CD4-positive, alpha-beta memory T cell (primary cell): ENCODE data around the gene GADD45A. TPM values are rescaled to one million over a fixed set of nuclear protein-coding genes. Genes with fewer than 3 reads are reported as not detected.

Experiments used
- CTCF ChIA-PET: fragments of 350-600 bp; sonication (Branson Sonifier 250); formaldehyde crosslinking; loops from one replicate; lab custom pipeline; 2021; ENCODE audit warnings: inconsistent platforms; ENCODE audit not compliant: partially characterized antibody; lab: Charles Lee
- POLR2A ChIA-PET: fragments of 350-600 bp; sonication (Branson Sonifier 250); formaldehyde crosslinking; loops from one replicate; lab custom pipeline; 2021; ENCODE audit not compliant: partially characterized antibody; lab: Charles Lee
- DNase-seq, 5 donors: peaks; one replicate each; pipeline versions ENCODE4 v3.0.0 to v3.0.0-alpha.2; 2020 to 2022; ENCODE audit warnings: mixed read lengths in 1 of 5
- H3K27ac ChIP-seq: one replicate; pipeline ENCODE4 v1.7.0; 2013; ENCODE audit warnings: low read depth, low read length
- H3K27me3 ChIP-seq: 2 replicates; pipeline ENCODE4 v1.7.0; 2013; ENCODE audit warnings: mild to moderate bottlenecking, low read length, moderate library complexity; ENCODE audit not compliant: insufficient read depth
- H3K36me3 ChIP-seq: 2 replicates; pipeline ENCODE4 v1.7.0; 2013; ENCODE audit warnings: mild to moderate bottlenecking, low read length, moderate library complexity; ENCODE audit not compliant: insufficient read depth
- H3K4me1 ChIP-seq: 2 replicates; pipeline ENCODE4 v1.7.0; 2013; ENCODE audit warnings: mild to moderate bottlenecking, low read length, moderate library complexity; ENCODE audit not compliant: insufficient read depth
- H3K4me3 ChIP-seq, 2 donors: one replicate each; pipeline ENCODE4 v1.7.0; 2013; ENCODE audit warnings: low read length in 2 of 2, mild to moderate bottlenecking in 1 of 2
- H3K9me3 ChIP-seq, 2 donors: one replicate each; pipeline ENCODE4 v1.7.0; 2013; ENCODE audit warnings: low read length in 2 of 2, control low read depth in 1 of 2; ENCODE audit not compliant: control insufficient read depth in 1 of 2
- H3K27ac Mint-ChIP-seq, 7 donors: one replicate each; pipeline ENCODE4 v1.8.0; 2020 to 2021; ENCODE audit warnings: mixed read lengths in 7 of 7, mild to moderate bottlenecking in 6 of 7, inconsistent platforms in 3 of 7, moderate library complexity in 3 of 7
- H3K27me3 Mint-ChIP-seq, 2 donors: one replicate each; pipeline ENCODE4 v1.8.0; 2020 to 2021; ENCODE audit warnings: mixed read lengths in 2 of 2
- H3K36me3 Mint-ChIP-seq, 2 donors: one replicate each; pipeline ENCODE4 v1.8.0; 2020 to 2021; ENCODE audit warnings: mixed read lengths in 2 of 2, inconsistent platforms in 1 of 2, mild to moderate bottlenecking in 1 of 2
- H3K4me1 Mint-ChIP-seq, 4 donors: one replicate each; pipeline ENCODE4 v1.8.0; 2020 to 2021; ENCODE audit warnings: mixed read lengths in 4 of 4, mild to moderate bottlenecking in 1 of 4
- H3K4me3 Mint-ChIP-seq, 8 donors: one replicate each; pipeline ENCODE4 v1.8.0; 2020 to 2021; ENCODE audit warnings: mixed read lengths in 8 of 8, mild to moderate bottlenecking in 7 of 8, moderate library complexity in 6 of 8, inconsistent platforms in 3 of 8
- H3K9me3 Mint-ChIP-seq, 8 donors: one replicate each; pipeline ENCODE4 v1.8.0; 2020 to 2021; ENCODE audit warnings: mixed read lengths in 8 of 8, mild to moderate bottlenecking in 5 of 8, inconsistent platforms in 3 of 8, moderate library complexity in 1 of 8
- intact Hi-C: fragments of 100-400 bp; cut with micrococcal nuclease; formaldehyde crosslinking; loops from one replicate; pipeline ENCODE4 v1.15.1; 2023
- polyA plus RNA-seq, 2 donors: library from polyadenylated mRNA; unstranded; fragments of 300-500 nt; fragmentation: Illumina TruSeq; gene quantifications; one replicate each; pipeline ENCODE4 v1.2.3, GENCODE V29; 2021
- total RNA-seq, 2 experiments: library from RNA; stranded (reverse); gene quantifications; one replicate each; pipeline ENCODE4 v1.2.3, GENCODE V29; 2021

The GADD45A gene
- total and polyA plus RNA-seq, 4 experiments from 2014 or later: 6.4 to 26.8 (median 23.3) TPM

GRCh38 chr1:67683766-67684525 is 1.1 kb upstream of the GADD45A start:
- H3K36me3 ChIP-seq: no peaks in the 10 kb centered on the region
- peak overlapping the region; percentile 57 to 69 for H3K4me3 ChIP-seq
- CTCF ChIA-PET: interaction anchor here (1.4 to 5.0 kb wide), 5 partner anchors 10 to 123 kb away, joined by 3 to 46 read pairs (median 8); no protein-coding TSS in a partner anchor
- Mint-ChIP-seq H3K9me3 (no peaks in the 10 kb centered on the region), H3K4me1 (peaks cover 11 to 24% (median 18%) of the 10 kb centered on the region in 4 donors), H3K4me3 (peak overlapping the region; percentile 96 to 99 (median 98)), H3K27ac (peak overlapping the region; percentile 62 to 96 (median 73)), H3K36me3 (peaks cover 4 to 14% of the 10 kb centered on the region in 2 donors), H3K27me3 (no peaks in the 10 kb centered on the region)
- no peak overlapping the region for H3K27ac ChIP-seq
- no peaks in the 10 kb centered on the region for H3K9me3 ChIP-seq
- POLR2A ChIA-PET: interaction anchor here (1.1 to 4.4 kb wide), 7 partner anchors 9 to 759 kb away, joined by 3 to 49 read pairs (median 19); partner anchors contain the start of genes DNAI4, MIER1, SERBP1 and SLC35D1
- DNase-seq: peak in 1 of 5 donors; percentile 1
- H3K4me1 ChIP-seq: peaks cover 19% of the 10 kb centered on the region
- intact Hi-C loops: loop anchor here (2.0 kb wide), 1 partner anchor 753 kb away; no protein-coding TSS in a partner anchor
- no peaks in the 10 kb centered on the region for H3K27me3 ChIP-seq

GRCh38 chr1:67684526-67685066 is 405 bp upstream of the GADD45A start:
- Histone ChIP-seq H3K9me3 (no peaks in the 10 kb centered on the region), H3K27me3 (no peaks in the 10 kb centered on the region), H3K27ac (no peak overlapping the region), H3K4me3 (peak overlapping the region; percentile 57 to 69), H3K36me3 (no peaks in the 10 kb centered on the region), H3K4me1 (peaks cover 19% of the 10 kb centered on the region)
- H3K27me3 Mint-ChIP-seq: no peaks in the 10 kb centered on the region
- peak overlapping the region; percentile 96 to 99 (median 98) for H3K4me3 Mint-ChIP-seq
- POLR2A ChIA-PET: interaction anchor here (1.0 to 4.4 kb wide), 14 partner anchors 10 to 1337 kb away, joined by 3 to 49 read pairs (median 6); partner anchors contain the start of genes DNAI4, MIER1, SERBP1 and SLC35D1
- intact Hi-C loops: loop anchor here (1.0 to 2.0 kb wide), 4 partner anchors 10 to 754 kb away; partner anchors contain the start of gene SERBP1
- H3K4me1 Mint-ChIP-seq: peaks cover 11 to 24% (median 18%) of the 10 kb centered on the region in 4 donors
- peaks cover 4 to 14% of the 10 kb centered on the region in 2 donors for H3K36me3 Mint-ChIP-seq
- no peaks in the 10 kb centered on the region for H3K9me3 Mint-ChIP-seq
- H3K27ac Mint-ChIP-seq: peak overlapping the region; percentile 88 to 97 (median 96)
- CTCF ChIA-PET: interaction anchor here (0.9 to 5.0 kb wide), 9 partner anchors 10 to 123 kb away, joined by 3 to 46 read pairs (median 4); no protein-coding TSS in a partner anchor
- DNase-seq: peak in 1 of 5 donors; percentile 8

- Mint-ChIP-seq H3K36me3 (peaks cover 4 to 14% of the 10 kb centered on the region in 2 donors), H3K9me3 (no peaks in the 10 kb centered on the region), H3K27ac (peak overlapping the region; percentile 78 to 97 (median 96)), H3K4me1 (peaks cover 11 to 24% (median 18%) of the 10 kb centered on the region in 4 donors), H3K27me3 (no peaks in the 10 kb centered on the region), H3K4me3 (peak overlapping the region; percentile 96 to 99 (median 98))
- intact Hi-C loops: loop anchor here (1.0 to 2.0 kb wide), 5 partner anchors 11 to 755 kb away; partner anchors contain the start of gene SERBP1
- peak; percentile 50 to 73 (median 53) for DNase-seq
- Histone ChIP-seq H3K9me3 (no peaks in the 10 kb centered on the region), H3K4me1 (peaks cover 19% of the 10 kb centered on the region), H3K36me3 (no peaks in the 10 kb centered on the region), H3K4me3 (peak overlapping the region; percentile 69 to 81), H3K27me3 (no peaks in the 10 kb centered on the region), H3K27ac (peak overlapping the region; percentile 60)
- ChIA-PET CTCF (interaction anchor here (0.8 to 5.0 kb wide), 11 partner anchors 8 to 124 kb away, joined by 3 to 46 read pairs (median 4); no protein-coding TSS in a partner anchor), POLR2A (interaction anchor here (0.5 to 4.4 kb wide), 18 partner anchors 9 to 1338 kb away, joined by 3 to 49 read pairs (median 5); partner anchors contain the start of genes DNAI4, MIER1, SERBP1 and SLC35D1)
Measured at GRCh38 chr1:67685558-67686266, 711 bp downstream of the GADD45A start.

GRCh38 chr1:67686267-67687197 is 1.5 kb downstream of the GADD45A start:
- POLR2A ChIA-PET: interaction anchor here (1.0 to 4.4 kb wide), 11 partner anchors 8 to 762 kb away, joined by 3 to 49 read pairs (median 10); partner anchors contain the start of genes DNAI4, MIER1 and SERBP1
- H3K9me3 Mint-ChIP-seq: no peaks in the 10 kb centered on the region
- peaks cover 4 to 14% of the 10 kb centered on the region in 2 donors for H3K36me3 Mint-ChIP-seq
- intact Hi-C loops: loop anchor here (2.0 kb wide), 1 partner anchor 74 kb away; no protein-coding TSS in a partner anchor
- Histone ChIP-seq H3K4me3 (peak overlapping the region; percentile 69 to 81), H3K4me1 (peaks cover 19% of the 10 kb centered on the region), H3K27ac (peak overlapping the region; percentile 60), H3K36me3 (no peaks in the 10 kb centered on the region), H3K27me3 (no peaks in the 10 kb centered on the region), H3K9me3 (no peaks in the 10 kb centered on the region)
- H3K27ac Mint-ChIP-seq: peak overlapping the region; percentile 85 to 94 (median 89)
- peak; percentile 58 to 76 (median 68) for DNase-seq
- peak overlapping the region; percentile 93 to 99 (median 98) for H3K4me3 Mint-ChIP-seq
- no peaks in the 10 kb centered on the region for H3K27me3 Mint-ChIP-seq
- peaks cover 11 to 24% (median 18%) of the 10 kb centered on the region in 4 donors for H3K4me1 Mint-ChIP-seq
- CTCF ChIA-PET: interaction anchor here (0.8 to 5.0 kb wide), 6 partner anchors 8 to 125 kb away, joined by 3 to 46 read pairs (median 4); no protein-coding TSS in a partner anchor

- Mint-ChIP-seq H3K4me1 (peaks cover 11 to 24% (median 18%) of the 10 kb centered on the region in 4 donors), H3K9me3 (no peaks in the 10 kb centered on the region), H3K36me3 (peaks cover 4 to 14% of the 10 kb centered on the region in 2 donors), H3K27ac (peak overlapping the region in 4 of 7 donors; percentile 13 to 88 (median 58)), H3K4me3 (peak overlapping the region; percentile 25 to 99 (median 98)), H3K27me3 (no peaks in the 10 kb centered on the region)
- H3K27me3 ChIP-seq: no peaks in the 10 kb centered on the region
- no peaks in the 10 kb centered on the region for H3K36me3 ChIP-seq
- H3K4me3 ChIP-seq: no peak overlapping the region
- no peaks in the 10 kb centered on the region for H3K9me3 ChIP-seq
- H3K4me1 ChIP-seq: peaks cover 19% of the 10 kb centered on the region
- ChIA-PET POLR2A (interaction anchor here (2.9 to 3.8 kb wide), 3 partner anchors 12 to 73 kb away, joined by 21 to 49 read pairs (median 31); no protein-coding TSS in a partner anchor), CTCF (interaction anchor here (1.6 to 5.0 kb wide), 3 partner anchors 17 to 126 kb away, joined by 3 to 46 read pairs (median 12); no protein-coding TSS in a partner anchor)
- no peak for DNase-seq
- intact Hi-C loops: loop anchor here (2.0 kb wide), 1 partner anchor 74 kb away; no protein-coding TSS in a partner anchor
- peak overlapping the region; percentile 60 for H3K27ac ChIP-seq
Measured at GRCh38 chr1:67687198-67687545, 2.2 kb downstream of the GADD45A start.
